IPS DF 4.7 (cell line): ENCODE measurements around the gene PIGN.
"Not testable (repeated sequence)": the region's sequence is repeated elsewhere in the genome, so short reads cannot be mapped to it uniquely, and the experiment has no call there.

Experiments used
- DNase-seq: peaks from one replicate; pipeline ENCODE4 v3.0.0-alpha.2; 2013; ENCODE audit warnings: low spot score; ENCODE audit errors: extremely low read depth

The PIGN gene

DNA sequence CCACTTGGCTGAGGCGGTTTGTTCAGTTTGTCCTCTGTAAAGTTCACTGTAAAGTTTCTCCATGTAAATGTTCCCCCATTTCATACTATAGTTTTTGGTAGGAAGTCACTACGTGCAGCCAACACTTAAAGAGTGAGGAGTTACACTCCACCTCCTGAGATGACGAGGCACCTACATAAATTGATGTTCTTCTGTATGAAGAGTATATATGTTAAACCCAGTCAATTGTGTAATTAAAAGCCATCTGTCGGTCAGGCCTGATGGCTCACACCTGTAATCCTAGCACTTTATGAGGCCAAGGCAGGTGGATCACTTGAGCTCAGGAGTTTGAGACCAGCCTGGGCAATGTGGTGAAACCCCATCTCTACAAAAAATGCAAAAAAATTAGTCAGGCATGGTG lies 7.6 kb downstream of the PIGN start:
- no peak for DNase-seq

GRCh38 chr18:62177271-62177670 lies 9.6 kb downstream of the PIGN start:
- no peak for DNase-seq

DNA sequence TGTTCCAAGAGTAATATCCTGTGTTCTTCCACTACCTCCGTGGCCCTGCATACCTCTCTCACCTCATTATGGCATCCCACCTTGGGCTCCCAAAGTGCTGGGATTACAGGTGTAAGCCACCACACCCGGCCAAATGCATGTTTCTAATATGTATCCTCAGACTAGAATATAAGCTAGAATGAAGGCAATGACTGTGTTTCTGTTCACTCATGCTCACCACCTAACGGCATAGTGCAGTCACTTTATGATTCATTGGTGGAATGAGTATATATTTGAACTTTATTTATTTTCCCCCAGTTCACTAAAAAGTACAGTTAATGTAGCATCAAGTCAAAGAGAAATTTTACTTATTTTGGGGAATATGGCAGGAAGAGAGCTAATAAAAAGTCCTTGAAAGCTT lies 11.3 kb downstream of the PIGN start:
- DNase-seq = no peak

DNA sequence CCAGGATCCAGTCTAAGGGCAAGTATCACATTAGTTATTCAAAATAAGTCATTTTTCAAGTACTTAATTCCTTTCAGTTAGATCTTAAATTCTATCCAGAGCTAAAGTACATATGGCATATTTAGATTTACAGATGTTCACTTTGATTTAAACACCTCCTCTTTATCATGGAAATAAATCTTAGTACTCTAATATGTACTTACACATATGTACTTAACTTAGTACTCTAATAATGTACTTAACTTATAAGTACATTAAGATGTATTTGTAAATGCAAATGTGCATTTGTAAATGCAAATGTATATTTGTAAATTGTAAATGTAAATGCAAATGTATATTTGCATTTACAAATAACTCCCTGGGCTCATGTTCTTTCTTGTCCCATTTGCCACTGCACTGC lies 14.6 kb downstream of the PIGN start:
- DNase-seq = no peak

- DNase-seq = no peak
These were observed 16.0 kb downstream of the PIGN start for GRCh38 chr18:62170857-62171256.

- DNase-seq = not testable (repeated sequence)
These were observed 20.3 kb downstream of the PIGN start for GRCh38 chr18:62166524-62166923.

DNA sequence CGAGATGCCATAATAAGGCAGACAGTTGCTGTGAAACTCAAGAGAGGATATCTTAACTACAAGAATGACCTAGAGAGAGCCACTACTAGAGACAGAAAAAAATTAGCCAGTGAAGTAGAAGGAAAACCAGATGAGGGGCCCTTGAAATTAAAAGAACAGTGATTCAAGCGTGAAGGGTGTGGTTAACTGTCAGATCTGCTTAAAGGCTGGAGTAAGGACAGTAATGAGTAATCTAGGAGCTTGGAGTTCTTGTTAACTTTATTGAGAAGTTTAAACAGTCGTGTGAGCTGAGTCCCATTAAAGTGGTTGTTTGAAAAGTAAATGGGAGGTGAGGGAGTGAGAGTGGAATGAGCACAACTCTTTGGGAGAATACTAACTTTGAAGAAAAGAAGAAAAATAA lies 21.3 kb downstream of the PIGN start:
- no peak for DNase-seq

- DNase-seq = no peak
These were observed 21.9 kb downstream of the PIGN start for GRCh38 chr18:62164855-62165487.

- no peak for DNase-seq
These were observed 22.5 kb downstream of the PIGN start for GRCh38 chr18:62164310-62164709.

- no peak for DNase-seq
These were observed 29.0 kb downstream of the PIGN start for GRCh38 chr18:62157843-62158242.

DNA sequence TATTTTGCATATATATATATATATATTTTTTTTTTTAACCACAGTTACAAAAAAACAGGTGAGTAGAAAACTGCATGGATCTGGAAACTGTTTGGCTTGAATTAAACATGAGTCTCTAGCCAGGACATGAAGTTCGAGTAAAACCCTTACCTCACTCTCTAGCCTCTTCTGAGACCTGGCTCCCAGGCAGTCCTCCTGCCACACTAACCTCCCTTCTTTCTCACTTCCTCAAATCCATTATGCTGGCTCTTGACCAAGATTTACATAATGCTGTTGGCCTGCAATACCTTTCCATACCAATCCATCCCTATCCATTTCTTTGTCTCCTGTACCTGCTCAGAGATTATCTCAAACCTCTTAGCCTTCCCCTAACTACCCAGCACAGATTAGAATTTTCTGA lies 34.0 kb downstream of the PIGN start:
- no peak for DNase-seq

DNA sequence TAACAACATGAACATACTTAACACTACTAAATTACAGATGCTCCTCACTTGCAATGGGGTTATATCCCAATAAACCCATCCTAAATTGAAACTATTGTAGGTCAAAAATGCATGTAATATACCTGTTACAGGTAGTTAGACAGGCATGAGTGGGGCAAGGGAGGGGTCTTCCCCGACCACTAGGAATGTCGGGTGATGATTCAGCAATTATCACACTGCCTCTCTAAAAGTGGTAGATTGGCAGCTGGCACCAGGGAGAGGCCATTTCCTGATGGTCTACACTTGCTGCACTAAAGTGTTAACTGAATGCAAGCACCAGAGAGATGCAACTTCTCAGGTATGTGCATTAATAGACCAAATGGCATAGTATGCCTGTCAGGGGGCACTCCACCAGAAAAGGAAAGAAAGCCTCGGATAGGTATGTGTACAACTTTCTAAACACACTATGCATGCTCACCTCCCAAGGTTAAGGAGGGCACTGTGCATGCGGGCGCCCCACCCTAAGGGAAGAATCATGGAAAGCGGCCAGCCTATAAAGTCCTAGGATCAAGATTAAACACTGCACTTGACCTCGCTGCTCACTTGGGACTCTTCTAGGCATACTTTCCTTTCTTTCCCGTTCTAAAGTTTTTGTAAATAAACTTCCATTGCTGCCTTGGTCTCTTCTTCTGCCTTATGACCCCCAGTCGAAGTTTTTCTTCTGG lies 35.6 kb downstream of the PIGN start:
- no peak for DNase-seq

DNA sequence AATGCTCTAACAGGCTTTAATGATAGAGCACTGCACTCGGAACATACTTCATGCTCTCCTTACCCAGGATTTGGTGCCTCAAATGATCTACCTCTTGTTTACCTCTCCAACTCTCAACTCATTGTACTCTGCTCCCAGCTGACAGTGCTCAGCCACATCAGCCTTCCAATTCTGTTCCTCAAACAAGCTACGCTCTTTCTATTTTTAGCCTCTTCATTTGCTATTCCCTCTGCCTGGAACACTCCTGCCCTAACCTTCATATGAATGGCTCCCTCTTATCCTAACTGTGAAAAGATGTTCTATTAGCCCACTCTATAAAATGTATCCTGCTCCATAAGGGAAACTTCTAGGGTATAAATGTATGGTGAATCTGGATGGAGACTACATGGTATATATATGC lies 42.5 kb downstream of the PIGN start:
- DNase-seq = no peak

DNA sequence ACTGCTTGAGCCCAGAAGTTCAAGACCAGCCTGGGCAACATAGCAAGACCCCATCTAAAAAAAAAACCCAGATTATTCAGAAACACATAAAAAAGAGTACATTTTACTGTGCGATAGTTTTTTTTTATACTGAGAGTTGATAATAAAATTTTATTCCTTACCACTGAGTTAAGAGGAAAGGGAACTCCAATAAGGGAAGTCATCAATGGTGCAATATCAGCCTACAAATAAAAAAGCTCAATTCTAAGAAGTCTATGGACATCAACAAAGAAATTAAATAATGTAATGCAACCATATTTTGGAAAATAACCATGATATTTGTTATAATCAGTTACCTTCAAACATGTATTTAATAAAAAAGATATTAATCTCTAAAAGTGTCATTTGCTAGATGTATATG lies 46.6 kb downstream of the PIGN start:
- no peak for DNase-seq

GRCh38 chr18:62138461-62139235 lies 48.2 kb downstream of the PIGN start:
- DNase-seq = no peak

GRCh38 chr18:62131301-62131909 lies 55.5 kb downstream of the PIGN start:
- DNase-seq = no peak

GRCh38 chr18:62128157-62128556 lies 58.7 kb downstream of the PIGN start:
- no peak for DNase-seq

- no peak for DNase-seq
These were observed 60.1 kb downstream of the PIGN start for GRCh38 chr18:62126737-62127136.

DNA sequence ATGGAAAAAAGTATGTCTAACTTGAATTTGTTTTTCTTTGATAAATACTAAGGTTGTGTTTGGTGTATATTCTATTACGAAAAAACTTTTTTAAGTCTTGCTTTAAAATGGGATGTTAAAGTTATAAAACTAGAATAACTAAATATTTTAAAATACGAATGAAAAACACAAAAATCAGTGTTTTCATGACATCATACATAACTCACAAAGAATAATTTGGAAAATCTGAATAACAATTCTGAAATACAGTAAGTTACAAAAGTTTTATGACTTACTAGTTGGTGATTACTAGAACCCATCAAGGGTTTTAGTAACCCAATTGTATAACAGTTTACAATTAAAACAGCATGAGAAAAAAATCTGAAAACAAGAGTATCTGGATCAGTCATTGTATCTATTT lies 61.2 kb downstream of the PIGN start:
- no peak for DNase-seq

DNA sequence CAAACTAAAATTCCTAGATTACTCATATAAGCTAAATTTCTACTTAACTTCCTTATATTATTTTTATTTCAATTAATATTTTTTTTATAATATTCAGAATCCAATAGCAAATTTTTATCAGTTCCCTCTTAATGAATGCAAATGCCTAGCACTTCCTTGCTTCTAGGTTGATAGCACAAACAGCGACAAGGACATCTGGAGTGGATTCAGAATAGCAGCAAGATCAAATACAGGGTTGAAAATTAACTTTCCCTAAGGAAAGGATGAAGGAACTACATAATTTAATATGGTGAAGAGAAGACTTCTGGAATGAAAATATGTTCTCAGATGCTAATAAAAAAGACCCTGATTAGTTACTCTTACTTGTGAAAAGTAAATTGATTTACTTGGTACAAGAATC lies 64.5 kb downstream of the PIGN start:
- DNase-seq = no peak

DNA sequence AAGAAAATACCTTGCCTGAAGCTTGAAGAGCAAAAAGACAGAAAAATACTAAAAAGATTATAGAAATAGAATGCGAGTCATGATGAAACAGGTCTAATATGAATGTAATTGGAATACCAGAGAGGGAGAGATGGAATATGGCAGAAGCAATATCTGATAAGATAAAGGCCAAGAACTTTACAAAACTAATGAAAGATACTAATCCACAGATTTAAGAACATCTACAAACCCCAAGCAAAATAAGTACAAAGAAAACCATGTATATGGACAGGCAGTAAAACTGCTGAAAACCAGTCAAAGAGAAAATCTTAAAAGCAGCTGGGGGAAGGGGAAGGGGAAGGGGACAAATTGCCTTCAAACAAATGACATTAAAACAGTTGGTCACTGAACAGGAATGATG lies 67.0 kb downstream of the PIGN start:
- no peak for DNase-seq

DNA sequence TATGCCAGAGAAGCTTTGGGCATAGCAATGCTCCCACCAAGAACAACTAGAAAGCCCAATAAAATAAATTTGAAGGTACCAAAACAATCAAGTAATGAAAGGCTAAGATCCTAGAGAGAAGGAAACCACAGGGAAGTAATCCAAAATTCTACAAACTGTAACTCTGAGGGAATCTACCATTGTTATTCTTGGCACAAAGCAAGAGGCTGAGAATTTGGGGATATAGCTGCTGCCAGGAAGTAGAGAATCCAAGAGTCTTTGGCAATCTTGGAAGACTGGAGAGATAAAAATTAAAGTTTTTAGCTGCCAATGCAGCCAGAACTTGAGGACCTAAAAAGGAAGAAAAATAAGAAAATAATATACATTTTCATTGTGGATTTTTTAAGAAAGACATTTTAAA lies 68.5 kb downstream of the PIGN start:
- DNase-seq = no peak
